GM19438 (cell line): ENCODE results near the gene TNS3.

Experiments
- ATAC-seq: cut with Tn5 transposase; IDR thresholded peaks from one replicate; pipeline ENCODE4 v1.9.1; 2021; ENCODE audit warnings: low read depth; ENCODE audit not compliant: unreplicated experiment

Gene TNS3

DNA sequence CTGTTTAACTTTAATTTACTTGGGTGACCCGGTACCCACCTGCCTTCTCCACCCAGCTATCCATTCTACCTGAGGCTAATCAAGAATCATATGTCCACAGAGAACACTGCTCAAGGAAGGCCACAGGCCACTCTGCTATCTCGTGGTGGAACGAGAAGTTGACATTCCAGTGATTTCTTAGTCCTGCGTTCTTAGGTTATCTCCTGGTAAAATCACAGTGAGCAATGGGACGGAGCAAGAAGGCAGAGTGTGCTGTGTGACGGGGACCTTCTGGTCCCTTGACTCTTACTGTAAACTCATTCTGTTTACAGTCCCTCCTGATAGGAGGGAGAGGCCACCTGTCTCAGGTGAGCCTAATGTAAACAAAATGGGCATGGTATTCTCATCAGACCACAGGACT, 256.6 kb downstream of the TNS3 start:
- ATAC-seq, result no peak

DNA sequence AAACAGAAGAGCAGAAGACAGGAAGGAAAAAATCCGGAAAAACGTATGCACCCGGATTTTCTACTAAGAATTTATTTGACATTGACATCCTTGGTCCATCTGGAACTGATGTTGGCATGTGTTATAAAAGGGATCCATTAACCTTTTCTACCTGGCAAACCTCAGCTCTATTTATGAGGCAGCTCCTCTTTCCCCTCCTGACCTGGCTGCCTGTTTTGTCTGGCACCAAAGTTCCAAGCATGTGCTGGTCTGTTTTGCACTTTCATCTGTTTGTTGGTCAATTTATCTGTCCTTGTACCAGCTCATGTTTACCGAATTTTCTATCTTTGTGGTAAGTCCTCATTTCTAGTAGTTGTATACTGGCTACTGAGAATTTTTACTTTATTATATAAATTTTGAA, 258.0 kb downstream of the TNS3 start:
- no peak for ATAC-seq

DNA sequence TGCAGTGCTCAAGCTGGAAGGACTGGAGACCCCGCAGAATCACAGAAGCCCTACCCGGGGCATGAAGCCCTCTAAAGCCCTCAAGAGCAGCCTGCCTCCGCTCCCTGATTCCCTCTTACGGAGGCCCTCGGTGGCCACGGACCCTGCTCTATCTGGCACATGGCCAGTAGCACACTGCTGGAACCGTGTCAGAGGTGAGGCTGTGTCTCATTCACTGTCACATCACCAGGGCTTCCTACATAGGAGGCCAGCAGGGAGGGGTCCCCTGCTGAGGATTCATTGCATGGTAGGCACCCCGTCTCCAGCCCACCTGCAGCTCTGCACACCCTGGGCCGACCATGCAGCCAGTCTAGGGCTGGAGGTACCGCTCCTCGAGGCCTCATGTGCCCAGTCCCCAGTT, 259.2 kb downstream of the TNS3 start:
- ATAC-seq, result no peak

DNA sequence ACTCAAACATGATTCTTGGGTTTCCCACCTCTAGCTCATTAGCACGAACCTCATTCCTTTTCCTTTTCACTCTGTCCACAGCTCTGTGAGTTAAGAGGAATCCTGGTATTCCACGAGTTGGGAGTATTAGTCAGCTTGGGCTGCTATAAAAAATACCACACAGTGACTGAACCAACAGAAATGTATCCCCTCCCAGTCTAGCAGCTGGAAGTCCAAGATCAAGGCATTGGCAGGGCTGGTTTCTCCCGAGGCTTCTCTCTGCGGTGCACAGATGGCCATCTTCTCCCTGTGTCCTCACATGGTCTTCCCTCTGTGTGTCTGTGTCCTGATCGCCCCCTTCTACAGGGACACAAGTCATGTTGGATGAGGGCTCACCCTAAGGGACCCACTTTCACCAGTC, 261.6 kb downstream of the TNS3 start:
- ATAC-seq, result no peak

DNA sequence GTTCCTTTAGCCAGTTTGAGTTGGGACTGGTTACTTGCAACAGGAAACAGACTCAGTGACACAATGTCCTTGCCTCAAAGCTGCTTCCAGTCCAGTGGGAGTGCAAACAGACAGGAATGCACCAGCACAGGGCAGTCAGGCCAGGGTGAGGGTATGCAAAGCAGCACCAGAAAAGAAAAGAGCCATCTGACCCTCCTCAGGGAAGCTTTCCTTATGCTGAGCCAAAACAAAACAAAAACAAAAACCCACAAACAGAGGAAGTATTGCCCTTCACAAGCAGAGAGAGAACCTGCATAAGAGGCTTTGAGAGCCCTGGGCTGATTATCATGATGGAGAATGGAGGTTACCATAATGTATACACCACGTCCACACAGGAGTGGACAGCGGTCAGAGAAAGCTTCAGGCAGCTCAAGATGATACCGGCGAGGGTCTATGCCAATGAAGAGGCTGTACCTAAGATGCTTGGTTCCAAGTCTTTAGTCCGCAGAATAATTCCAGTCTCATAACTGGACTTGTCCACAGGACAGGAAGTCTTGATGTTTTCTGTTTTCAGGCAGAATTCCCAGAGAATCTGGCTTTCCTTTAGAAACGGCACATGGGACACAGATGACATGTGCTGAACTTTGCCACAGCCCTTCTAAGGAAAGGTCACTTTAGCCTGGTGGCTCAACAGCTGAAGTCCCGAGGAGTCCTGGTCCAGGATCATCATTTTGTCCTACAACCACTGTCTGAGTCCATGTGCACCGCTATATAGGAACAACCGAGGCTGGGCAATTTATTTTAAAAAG, 263.3 kb downstream of the TNS3 start:
- ATAC-seq, result peak; percentile 92

DNA sequence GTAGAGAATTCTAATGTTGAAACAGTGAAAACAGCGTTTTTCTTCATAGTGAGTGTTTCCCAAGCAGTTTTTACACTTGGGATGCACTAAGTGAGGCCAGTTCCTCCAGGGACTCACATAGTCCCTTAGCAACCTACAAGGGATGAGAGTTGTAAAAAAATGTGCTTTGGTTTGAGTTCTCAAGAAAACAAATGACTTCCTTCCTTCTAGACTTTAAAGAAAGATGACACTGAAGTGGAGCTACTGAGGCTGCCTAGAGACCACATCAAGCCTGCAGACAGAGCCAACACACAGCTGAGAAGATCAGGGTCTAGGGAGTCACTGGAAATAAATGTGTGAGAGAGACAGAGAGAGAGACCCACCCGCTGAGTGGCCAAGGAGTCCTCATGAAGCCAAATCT, 264.4 kb downstream of the TNS3 start:
- ATAC-seq, result no peak

DNA sequence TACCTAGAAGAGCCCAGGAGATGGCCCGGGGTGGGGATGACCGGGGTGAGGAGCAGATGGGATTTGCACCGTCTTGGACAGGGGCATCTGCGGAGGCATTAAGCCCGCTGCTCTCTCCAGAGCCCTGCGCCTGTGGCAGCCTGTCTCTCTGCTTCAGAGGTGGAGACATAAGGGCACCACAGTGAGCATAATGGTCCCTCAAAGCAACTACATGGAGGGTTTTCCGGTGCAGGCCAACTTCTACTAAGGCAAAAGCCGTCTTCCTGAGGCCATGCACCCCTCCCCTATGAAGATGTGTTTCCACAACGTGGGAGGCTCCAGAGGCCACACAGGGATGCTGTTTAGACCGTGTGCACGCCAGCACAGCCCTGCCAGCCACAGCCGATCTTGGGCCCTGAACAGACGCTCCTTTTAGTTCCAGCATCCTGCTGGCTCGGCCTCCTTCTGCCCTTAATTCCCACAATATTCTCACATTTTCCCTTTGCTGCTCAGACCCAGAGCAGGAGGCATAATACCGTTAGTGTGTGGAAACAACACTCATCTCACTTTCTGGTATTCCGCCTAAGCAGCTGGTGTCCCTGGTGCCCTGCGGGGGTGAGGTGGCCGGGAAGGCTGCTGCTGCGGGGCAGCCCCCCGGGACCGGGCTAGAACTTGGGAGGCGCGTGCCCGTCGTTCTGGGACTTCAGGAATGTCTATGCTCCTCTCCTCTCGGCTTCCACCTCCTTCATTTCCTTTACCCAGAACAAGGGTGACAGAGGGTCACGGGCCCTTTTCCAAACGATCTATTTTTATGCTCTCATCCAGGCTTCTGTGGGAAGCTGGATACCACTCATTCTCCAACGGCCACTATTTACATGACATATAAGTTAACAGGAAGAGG, 266.9 kb downstream of the TNS3 start:
- no peak for ATAC-seq

DNA sequence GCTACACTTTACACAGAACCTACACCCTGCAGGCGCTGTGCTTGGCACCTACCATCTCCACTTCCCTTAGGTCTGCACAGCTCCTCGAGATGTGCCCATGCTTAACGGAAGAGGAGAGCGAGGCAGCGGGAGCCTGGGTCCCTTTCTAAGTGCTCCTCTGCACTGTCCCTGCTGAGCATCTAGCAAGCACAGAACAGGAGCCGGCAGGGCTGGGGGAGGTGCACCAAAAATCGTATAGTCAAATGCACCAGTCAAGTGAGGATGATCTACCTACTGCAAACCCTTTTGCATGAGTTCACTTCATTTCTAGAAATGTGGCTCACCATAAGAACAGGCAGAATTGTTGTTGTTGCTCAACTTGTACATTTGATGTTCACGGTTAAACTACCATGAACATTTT, 267.7 kb downstream of the TNS3 start:
- no peak for ATAC-seq

DNA sequence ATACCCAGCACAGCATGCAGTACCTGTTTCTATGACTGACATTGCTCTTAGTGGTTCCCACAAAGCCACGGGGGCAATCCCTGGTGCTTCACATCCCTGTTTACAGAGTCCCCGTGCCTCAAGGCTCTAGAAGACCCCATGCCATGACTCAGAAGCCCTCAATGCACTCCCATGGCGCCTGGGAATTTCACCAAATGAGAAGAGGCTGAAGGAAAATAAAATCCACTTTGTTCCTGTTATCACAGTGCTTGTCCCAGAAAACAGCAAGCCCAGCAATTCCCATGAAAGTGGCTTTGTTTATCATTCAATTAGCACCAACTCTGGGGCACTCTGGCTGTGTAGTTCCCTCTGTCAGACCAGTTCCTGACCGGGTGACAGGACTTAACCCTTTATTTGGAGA, 268.3 kb downstream of the TNS3 start:
- ATAC-seq, result no peak

DNA sequence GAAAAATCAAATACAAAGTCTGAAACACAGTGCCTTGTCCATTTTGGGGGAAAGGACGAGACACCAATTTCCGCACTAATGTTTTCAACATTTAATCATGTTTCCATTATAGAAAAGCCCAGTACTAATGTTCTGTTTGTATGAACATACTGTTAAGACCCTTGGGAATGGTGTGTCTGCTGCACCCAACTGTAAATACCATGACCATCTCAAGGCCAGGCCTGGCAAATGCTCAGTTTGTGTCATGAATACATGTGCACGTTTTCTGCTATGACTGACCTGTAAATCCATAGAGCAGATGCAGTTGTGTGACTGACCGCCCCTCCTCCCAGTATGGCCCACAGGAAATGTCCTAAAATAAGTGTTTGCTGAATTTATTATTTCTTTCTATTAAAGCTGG, 270.0 kb downstream of the TNS3 start:
- ATAC-seq, result no peak

DNA sequence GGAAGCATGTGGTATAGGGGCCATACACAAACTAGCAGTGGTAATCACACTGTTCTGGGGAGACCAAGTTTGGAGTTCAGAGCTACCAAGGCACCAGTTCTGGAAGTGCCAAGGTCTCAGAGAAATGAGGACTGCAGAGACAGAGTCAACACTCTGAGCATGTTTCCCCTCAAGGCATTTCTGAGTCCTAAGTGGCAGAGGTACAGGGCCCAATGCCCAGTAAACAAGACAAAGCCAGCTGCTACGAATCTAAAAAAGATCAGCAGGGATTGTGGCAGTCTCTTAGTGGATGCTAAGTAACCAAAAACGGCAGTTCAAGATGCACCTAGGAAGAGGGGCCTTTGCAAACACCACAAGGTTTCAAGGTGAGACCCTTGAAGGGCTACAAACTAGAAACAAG, 271.9 kb downstream of the TNS3 start:
- no peak for ATAC-seq

DNA sequence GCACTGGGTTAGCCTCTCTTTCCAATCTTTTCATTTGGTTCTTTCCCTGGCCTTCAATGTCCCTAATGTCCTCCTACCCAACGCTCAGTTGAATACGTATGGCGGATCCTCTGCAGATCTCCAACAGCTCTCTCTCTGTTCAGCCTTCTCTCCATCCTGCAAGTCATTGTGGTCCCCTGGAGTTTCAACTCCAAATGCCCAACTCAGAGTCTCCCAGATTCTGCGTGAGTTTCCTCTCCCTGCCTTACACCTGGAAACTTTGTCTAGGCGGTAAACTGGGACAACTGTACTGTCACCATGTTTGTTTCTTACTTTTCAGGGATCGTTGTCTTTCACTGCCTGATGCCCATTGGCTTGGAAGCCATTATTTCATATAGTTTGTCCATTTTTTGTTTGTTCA, 273.1 kb downstream of the TNS3 start:
- ATAC-seq, result no peak

DNA sequence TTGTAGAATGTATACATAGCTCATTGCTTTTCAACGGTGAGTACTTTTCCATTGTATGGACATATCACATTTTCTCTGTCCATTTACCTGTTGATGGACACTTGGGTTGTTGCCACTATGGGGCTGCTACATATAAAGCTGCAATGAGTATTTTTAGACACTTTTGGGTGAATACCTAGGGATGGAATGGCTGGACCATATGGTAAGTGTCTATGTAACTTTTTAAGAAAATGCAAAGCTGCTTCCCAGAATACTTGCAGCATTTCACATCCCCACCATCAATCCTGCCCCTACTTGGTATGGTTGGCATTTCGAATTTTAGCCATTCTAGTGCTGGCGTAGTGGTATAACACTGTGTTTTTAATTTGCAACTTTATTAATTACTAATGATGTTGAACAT, 274.6 kb downstream of the TNS3 start:
- ATAC-seq, result no peak

DNA sequence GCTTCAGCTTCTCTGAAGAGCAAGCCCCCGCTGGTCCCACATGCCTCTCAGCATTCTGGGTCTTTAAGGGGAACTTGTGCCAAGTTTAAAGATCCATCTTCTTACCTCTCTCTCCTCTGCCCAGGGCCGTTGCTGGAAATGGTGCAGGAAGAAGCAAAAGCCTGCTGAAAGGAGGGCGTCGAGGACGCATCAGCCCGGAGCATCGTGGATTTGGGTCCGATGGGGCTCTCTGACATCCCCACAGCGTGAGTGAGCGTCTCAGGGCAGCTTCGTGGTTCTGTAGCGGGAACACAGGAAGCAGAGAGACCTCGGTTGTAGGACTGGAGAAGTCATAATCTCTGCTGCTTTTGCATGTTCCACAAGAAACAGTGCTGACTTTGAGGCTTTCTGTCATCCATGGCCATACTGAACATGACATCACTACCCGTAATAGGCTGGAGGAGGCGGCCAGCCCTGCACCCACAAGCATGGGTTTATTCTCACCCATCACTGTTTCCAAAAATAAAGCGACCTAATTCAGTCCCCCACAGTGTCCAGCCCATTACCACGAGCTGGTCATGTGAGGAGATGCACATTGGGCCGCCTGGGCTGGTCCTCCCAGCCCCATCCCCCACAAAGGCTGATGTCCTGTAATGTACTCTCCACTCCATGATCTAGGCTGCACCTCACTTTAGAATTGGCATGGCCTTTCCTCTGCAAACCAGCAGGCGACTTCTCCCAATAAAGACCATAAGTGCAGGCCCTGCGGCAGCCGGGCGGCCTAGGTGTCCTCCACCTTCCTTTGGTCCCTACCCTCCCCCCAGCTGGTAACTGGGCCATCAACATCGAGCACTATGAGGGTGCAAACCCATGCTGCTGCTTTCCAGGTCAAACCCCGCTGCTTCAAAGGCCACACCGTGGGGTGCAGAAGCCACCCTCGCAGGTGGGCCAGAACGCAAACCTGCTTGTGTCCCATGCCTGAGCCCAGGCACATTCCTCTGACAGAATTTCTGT, 276.9 kb downstream of the TNS3 start:
- ATAC-seq, result no peak

DNA sequence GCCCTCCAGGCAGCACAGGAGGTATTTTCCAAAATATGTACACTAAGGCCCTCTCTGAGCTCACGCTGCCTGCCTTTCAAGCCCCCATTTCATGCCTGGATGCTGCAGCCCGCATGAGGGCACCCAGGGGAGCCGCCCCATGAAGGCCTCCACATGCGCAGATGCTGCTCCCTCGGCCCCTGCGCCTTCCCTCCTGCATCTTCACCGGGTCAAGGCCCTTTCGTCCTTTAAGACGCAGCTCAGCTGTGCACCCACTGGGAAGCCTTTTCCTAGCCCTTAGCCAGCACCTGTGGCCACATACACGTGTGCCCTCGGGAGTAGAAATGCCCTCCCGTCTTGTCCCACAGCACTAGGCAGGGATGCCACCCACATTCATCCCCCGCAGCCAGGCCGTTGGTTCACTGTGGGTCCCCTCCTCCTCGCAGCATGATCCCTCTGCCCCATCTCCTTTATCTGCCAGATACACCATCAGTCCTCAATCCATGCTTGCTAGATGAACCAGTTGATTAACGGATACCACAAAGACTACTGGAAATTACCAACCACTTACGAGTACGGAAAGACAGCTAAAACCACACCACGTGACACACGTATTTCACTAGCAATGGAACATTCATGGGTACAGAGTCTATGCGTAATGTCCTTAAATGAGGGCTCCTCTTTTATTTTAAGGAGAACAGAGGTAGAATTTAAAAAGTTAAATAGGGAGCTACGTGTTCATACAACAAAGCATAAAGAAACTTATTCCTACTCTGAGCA, 278.0 kb downstream of the TNS3 start:
- no peak for ATAC-seq

DNA sequence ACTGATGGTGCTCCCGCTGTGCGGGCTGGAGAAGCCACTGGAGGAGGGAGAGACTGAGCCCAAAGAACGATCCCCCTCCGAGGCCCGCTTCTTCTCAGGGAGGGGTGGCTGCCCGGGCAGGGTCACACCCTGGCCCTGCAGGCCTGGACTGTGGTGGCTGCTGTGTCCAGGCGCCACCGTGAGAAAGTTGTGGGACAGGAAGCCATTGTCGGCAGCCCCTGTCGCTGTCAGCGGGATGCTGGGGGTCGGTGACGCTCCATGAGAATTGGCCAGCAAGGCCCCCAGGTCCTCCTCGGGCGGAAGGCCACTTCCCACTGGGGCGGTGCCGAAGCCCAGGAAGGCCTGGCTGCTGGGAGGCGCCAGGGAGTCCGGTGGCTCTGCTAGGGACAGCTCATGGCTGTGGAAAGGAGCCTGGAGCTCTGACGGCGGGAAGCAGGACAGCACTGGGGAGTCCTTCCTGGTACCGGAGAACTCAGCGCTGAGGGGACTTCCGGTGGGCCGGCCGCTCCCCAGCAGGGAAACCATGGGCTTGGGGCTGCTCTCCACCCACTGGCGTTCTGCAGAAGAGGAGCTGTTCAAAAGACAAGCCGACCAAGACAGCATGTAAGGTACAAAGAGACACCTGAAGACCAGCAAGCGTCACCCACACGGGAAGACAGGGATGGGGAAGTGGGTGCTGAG, 278.8 kb downstream of the TNS3 start:
- ATAC-seq, result no peak

DNA sequence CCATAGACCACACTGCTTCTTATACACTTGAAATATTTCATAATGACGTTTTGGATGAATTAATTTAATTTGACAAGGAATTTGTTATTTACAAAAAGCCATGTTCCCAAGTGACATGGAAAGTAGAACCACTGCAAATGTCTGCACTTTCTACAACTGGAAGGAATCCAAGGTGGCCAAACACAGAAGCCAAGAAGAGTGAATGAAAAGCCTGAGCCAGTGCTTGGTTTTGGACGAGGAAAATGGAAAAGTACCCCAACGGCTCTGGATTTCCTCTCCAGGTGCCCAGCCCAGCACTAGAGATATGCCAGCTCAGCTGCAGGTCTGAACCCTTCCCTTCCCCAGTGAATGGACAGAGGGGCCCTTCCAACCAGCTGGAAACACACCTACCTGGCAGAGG, 279.4 kb downstream of the TNS3 start:
- no peak for ATAC-seq

DNA sequence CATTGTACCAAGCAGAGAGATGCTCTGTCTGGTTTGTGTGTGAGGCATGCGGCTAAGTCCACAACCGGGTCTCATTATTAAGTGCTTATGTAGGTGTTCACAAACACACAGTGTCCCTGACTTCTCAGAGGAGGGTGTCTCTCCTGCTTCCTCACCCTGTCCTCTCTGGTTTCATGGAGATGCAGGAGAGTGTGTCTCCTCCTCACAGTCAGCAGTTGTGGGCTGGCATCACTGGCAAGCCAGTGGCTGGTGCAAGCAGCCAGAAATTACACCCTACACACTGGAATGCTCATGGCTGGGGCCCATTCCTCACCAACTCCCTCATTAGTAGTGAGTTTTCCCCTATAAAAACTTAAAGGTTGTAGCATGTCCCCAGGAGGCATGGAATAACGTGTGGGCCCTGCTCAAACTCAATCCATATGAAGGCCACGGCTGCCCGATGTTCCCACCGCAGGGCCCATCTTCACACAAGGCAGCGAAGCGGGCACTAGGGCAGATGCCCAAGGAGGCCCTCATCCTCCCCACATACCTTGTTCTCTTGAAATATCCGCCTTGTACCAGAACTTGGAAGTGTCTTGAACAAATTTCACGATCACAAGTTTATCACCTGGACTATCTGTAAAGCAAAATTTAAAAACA, 280.1 kb downstream of the TNS3 start:
- no peak for ATAC-seq

DNA sequence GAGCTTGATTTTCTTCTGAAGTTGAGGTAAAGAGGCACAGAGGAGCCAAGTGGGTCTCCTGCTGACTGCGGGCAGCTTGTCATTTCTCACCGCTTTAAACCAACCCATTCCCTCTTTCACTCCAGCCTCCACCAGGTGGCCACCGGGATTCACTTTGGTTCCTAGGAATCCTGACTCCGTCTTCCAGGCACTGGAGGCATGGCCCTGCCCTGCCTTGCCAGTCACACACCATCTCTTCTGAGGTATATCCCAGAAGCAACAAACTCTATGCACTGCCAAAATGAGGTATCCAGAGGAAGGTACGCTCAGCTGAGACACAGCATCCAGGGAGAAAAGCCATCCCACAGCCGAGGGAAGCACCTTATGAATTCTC, 280.8 kb downstream of the TNS3 start:
- no peak for ATAC-seq
